ENCODE measurements around the gene MYL11.

DNA sequence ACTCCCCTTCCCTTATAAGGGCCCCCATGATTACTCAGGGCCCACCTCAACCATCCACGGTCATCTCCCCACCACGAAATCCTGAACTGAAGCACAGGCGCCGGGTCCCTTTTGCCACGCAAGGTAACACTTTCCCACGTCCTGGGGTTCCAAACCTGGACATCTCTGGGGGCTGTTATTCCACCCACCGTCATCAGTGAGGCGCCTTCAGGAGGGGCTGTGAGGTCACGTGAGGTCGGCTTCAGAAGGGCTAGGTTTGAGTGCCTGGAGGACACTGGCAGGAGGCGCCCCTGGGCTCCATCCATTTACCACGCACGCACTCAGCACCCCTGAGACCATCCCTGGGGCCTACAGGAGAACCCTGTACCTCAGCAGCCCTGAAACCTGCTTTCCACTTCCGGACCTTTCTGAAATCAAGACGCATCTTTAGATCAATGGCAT is 23.6 kb upstream of the MYL11 start:
- TF ChIP-seq, protein P1, sequence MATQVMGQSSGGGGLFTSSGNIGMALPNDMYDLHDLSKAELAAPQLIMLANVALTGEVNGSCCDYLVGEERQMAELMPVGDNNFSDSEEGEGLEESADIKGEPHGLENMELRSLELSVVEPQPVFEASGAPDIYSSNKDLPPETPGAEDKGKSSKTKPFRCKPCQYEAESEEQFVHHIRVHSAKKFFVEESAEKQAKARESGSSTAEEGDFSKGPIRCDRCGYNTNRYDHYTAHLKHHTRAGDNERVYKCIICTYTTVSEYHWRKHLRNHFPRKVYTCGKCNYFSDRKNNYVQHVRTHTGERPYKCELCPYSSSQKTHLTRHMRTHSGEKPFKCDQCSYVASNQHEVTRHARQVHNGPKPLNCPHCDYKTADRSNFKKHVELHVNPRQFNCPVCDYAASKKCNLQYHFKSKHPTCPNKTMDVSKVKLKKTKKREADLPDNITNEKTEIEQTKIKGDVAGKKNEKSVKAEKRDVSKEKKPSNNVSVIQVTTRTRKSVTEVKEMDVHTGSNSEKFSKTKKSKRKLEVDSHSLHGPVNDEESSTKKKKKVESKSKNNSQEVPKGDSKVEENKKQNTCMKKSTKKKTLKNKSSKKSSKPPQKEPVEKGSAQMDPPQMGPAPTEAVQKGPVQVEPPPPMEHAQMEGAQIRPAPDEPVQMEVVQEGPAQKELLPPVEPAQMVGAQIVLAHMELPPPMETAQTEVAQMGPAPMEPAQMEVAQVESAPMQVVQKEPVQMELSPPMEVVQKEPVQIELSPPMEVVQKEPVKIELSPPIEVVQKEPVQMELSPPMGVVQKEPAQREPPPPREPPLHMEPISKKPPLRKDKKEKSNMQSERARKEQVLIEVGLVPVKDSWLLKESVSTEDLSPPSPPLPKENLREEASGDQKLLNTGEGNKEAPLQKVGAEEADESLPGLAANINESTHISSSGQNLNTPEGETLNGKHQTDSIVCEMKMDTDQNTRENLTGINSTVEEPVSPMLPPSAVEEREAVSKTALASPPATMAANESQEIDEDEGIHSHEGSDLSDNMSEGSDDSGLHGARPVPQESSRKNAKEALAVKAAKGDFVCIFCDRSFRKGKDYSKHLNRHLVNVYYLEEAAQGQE (IDR thresholded peaks at IDR 0.05; ENCODE audit: insufficient read depth in 1 of 2, low read depth in 2 of 2, low read length in 2 of 2), result no peak
- TF ChIP-seq POLR2AphosphoS5 (IDR thresholded peaks at IDR 0.05; ENCODE audit: low read depth, low read length) (no peak), SIN3A (IDR thresholded peaks at IDR 0.05; ENCODE audit: borderline replicate concordance, insufficient read depth, low read length) (no peak), TAF1 (IDR thresholded peaks at IDR 0.05; ENCODE audit: borderline replicate concordance, insufficient read depth, low read length) (no peak), FOXP2 (optimal IDR thresholded peaks at IDR 0.05; ENCODE audit: borderline replicate concordance, extremely low read depth, extremely low read length, insufficient read depth) (no peak)

Data from PFSK-1 (cell line).